ENCODE data around the gene NRTN.

- TF ChIP-seq SIN3A (IDR thresholded peaks at IDR 0.05; ENCODE audit: borderline replicate concordance, insufficient read depth, low read depth, low read length) (no peak), POLR2AphosphoS5 (IDR thresholded peaks at IDR 0.05; ENCODE audit: low read depth, low read length) (no peak), CTCF (IDR thresholded peaks at IDR 0.05) (no peak), TCF7L2 (IDR thresholded peaks at IDR 0.05; ENCODE audit: low read depth, low read length) (no peak), REST (IDR thresholded peaks at IDR 0.05; ENCODE audit: insufficient read depth in 1 of 2, low read depth in 2 of 2, low read length in 1 of 2) (no peak)
These were observed 31.6 kb upstream of the NRTN start for GRCh38 chr19:5773276-5773675.
